Measurements from ENCODE around the gene KCNH5.

GRCh38 chr14:63051301-63051700, 6.0 kb upstream of the KCNH5 start:
- TF ChIP-seq, protein P1, sequence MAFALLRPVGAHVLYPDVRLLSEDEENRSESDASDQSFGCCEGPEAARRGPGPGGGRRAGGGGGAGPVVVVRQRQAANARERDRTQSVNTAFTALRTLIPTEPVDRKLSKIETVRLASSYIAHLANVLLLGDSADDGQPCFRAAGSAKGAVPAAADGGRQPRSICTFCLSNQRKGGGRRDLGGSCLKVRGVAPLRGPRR (CRISPR knock-in tag; IDR thresholded peaks at IDR 0.05) = no peak
- TF ChIP-seq, protein P2, sequence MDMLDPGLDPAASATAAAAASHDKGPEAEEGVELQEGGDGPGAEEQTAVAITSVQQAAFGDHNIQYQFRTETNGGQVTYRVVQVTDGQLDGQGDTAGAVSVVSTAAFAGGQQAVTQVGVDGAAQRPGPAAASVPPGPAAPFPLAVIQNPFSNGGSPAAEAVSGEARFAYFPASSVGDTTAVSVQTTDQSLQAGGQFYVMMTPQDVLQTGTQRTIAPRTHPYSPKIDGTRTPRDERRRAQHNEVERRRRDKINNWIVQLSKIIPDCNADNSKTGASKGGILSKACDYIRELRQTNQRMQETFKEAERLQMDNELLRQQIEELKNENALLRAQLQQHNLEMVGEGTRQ (CRISPR knock-in tag; IDR thresholded peaks at IDR 0.05) = no peak
- TF ChIP-seq ARNT (IDR thresholded peaks at IDR 0.05) (no peak), HDGF (IDR thresholded peaks at IDR 0.05) (no peak), CTCF (IDR thresholded peaks at IDR 0.05 in 2 of 3, conservative IDR thresholded peaks at IDR 0.05 in 1 of 3; ENCODE audit: insufficient read depth in 2 of 3, low read depth in 1 of 3, low read length in 3 of 3) (no peak)
